Mucosa of rectum (tissue), 2 donors: ENCODE results near the gene ALK.

ENCODE experiments used
- H3K27ac ChIP-seq, 2 donors: one replicate each; pipeline ENCODE4 v1.7.0; 2013; ENCODE audit warnings: inconsistent platforms in 2 of 2, low read depth in 2 of 2, low read length in 2 of 2
- H3K27me3 ChIP-seq, 2 donors: one replicate each; pipeline ENCODE4 v1.7.0; 2013; ENCODE audit warnings: low read length in 2 of 2; ENCODE audit not compliant: control insufficient read depth in 2 of 2, insufficient read depth in 2 of 2
- H3K36me3 ChIP-seq, 2 donors: one replicate each; pipeline ENCODE4 v1.7.0; 2013; ENCODE audit warnings: low read length in 2 of 2; ENCODE audit not compliant: control insufficient read depth in 2 of 2, insufficient read depth in 2 of 2
- H3K4me1 ChIP-seq, 2 donors: one replicate each; pipeline ENCODE4 v1.7.0; 2013; ENCODE audit warnings: low read length in 2 of 2, mild to moderate bottlenecking in 1 of 2; ENCODE audit not compliant: control insufficient read depth in 2 of 2, insufficient read depth in 2 of 2
- H3K4me3 ChIP-seq, 2 donors: one replicate each; pipeline ENCODE4 v1.7.0; 2013; ENCODE audit warnings: low read length in 2 of 2
- H3K9ac ChIP-seq, 2 donors: one replicate each; pipeline ENCODE4 v1.7.0; 2013; ENCODE audit warnings: low read length in 2 of 2, low read depth in 1 of 2, mild to moderate bottlenecking in 1 of 2
- H3K9me3 ChIP-seq, 2 donors: one replicate each; pipeline ENCODE4 v1.7.0; 2013; ENCODE audit warnings: low read length in 2 of 2; ENCODE audit not compliant: control insufficient read depth in 2 of 2
- donor health status: healthy.
- donor health status: Normal muscosa, but diverticular disease.

The ALK gene

GRCh38 chr2:29193681-29194080, 727.7 kb downstream of the ALK start:
- H3K27me3 ChIP-seq: no peaks in the 10 kb centered on the region
- no peaks in the 10 kb centered on the region for H3K4me1 ChIP-seq
- no peak overlapping the region for H3K27ac ChIP-seq
- H3K9me3 ChIP-seq: no peaks in the 10 kb centered on the region
- H3K4me3 ChIP-seq: no peak overlapping the region
- no peak overlapping the region for H3K9ac ChIP-seq
- H3K36me3 ChIP-seq: no peaks in the 10 kb centered on the region

- Histone ChIP-seq H3K9ac (no peak overlapping the region), H3K27me3 (no peaks in the 10 kb centered on the region), H3K9me3 (no peaks in the 10 kb centered on the region), H3K27ac (no peak overlapping the region), H3K4me3 (no peak overlapping the region), H3K36me3 (no peaks in the 10 kb centered on the region), H3K4me1 (no peaks in the 10 kb centered on the region)
Measured at GRCh38 chr2:29193111-29193510, 728.3 kb downstream of the ALK start.

GRCh38 chr2:29192526-29192925, 728.9 kb downstream of the ALK start:
- Histone ChIP-seq H3K27ac (no peak overlapping the region), H3K9ac (no peak overlapping the region), H3K9me3 (no peaks in the 10 kb centered on the region), H3K4me1 (no peaks in the 10 kb centered on the region), H3K36me3 (no peaks in the 10 kb centered on the region), H3K4me3 (no peak overlapping the region), H3K27me3 (no peaks in the 10 kb centered on the region)

- Histone ChIP-seq H3K27ac (no peak overlapping the region), H3K4me1 (no peaks in the 10 kb centered on the region), H3K4me3 (no peak overlapping the region), H3K9me3 (no peaks in the 10 kb centered on the region), H3K27me3 (no peaks in the 10 kb centered on the region), H3K9ac (no peak overlapping the region), H3K36me3 (no peaks in the 10 kb centered on the region)
Measured at GRCh38 chr2:29191817-29192216, 729.6 kb downstream of the ALK start.

GRCh38 chr2:29189052-29189451, 732.3 kb downstream of the ALK start:
- no peaks in the 10 kb centered on the region for H3K9me3 ChIP-seq
- no peak overlapping the region for H3K9ac ChIP-seq
- no peaks in the 10 kb centered on the region for H3K36me3 ChIP-seq
- H3K27me3 ChIP-seq: no peaks in the 10 kb centered on the region
- H3K27ac ChIP-seq: no peak overlapping the region
- H3K4me3 ChIP-seq: no peak overlapping the region
- no peaks in the 10 kb centered on the region for H3K4me1 ChIP-seq

GRCh38 chr2:29187926-29188325, 733.5 kb downstream of the ALK start:
- no peaks in the 10 kb centered on the region for H3K4me1 ChIP-seq
- no peak overlapping the region for H3K27ac ChIP-seq
- no peaks in the 10 kb centered on the region for H3K9me3 ChIP-seq
- H3K27me3 ChIP-seq: no peaks in the 10 kb centered on the region
- H3K4me3 ChIP-seq: no peak overlapping the region
- H3K9ac ChIP-seq: no peak overlapping the region
- H3K36me3 ChIP-seq: no peaks in the 10 kb centered on the region

GRCh38 chr2:29186817-29187216, 734.6 kb downstream of the ALK start:
- H3K9ac ChIP-seq: no peak overlapping the region
- H3K27ac ChIP-seq: no peak overlapping the region
- no peak overlapping the region for H3K4me3 ChIP-seq
- H3K4me1 ChIP-seq: no peaks in the 10 kb centered on the region
- H3K9me3 ChIP-seq: no peaks in the 10 kb centered on the region
- no peaks in the 10 kb centered on the region for H3K36me3 ChIP-seq
- no peaks in the 10 kb centered on the region for H3K27me3 ChIP-seq

GRCh38 chr2:29184531-29184930, 736.9 kb downstream of the ALK start:
- no peak overlapping the region for H3K9ac ChIP-seq
- no peak overlapping the region for H3K4me3 ChIP-seq
- H3K36me3 ChIP-seq: no peaks in the 10 kb centered on the region
- no peaks in the 10 kb centered on the region for H3K27me3 ChIP-seq
- no peaks in the 10 kb centered on the region for H3K4me1 ChIP-seq
- no peaks in the 10 kb centered on the region for H3K9me3 ChIP-seq
- H3K27ac ChIP-seq: no peak overlapping the region

- Histone ChIP-seq H3K9me3 (no peaks in the 10 kb centered on the region), H3K27ac (no peak overlapping the region), H3K27me3 (no peaks in the 10 kb centered on the region), H3K4me3 (no peak overlapping the region), H3K36me3 (no peaks in the 10 kb centered on the region), H3K9ac (no peak overlapping the region), H3K4me1 (no peaks in the 10 kb centered on the region)
Measured at GRCh38 chr2:29182920-29183319, 738.5 kb downstream of the ALK start.

GRCh38 chr2:29182334-29182733, 739.1 kb downstream of the ALK start:
- no peak overlapping the region for H3K4me3 ChIP-seq
- no peak overlapping the region for H3K27ac ChIP-seq
- H3K9ac ChIP-seq: no peak overlapping the region

GRCh38 chr2:29175338-29175737, 746.0 kb downstream of the ALK start:
- Histone ChIP-seq H3K9me3 (no peaks in the 10 kb centered on the region), H3K36me3 (peaks cover 0 to 3% of the 10 kb centered on the region in 2 donors), H3K4me1 (no peaks in the 10 kb centered on the region), H3K27me3 (no peaks in the 10 kb centered on the region), H3K4me3 (no peak overlapping the region), H3K9ac (no peak overlapping the region), H3K27ac (no peak overlapping the region)

More at GRCh38 chr2:29182334-29182733, 739.1 kb downstream of the ALK start:
- Histone ChIP-seq H3K36me3 (no peaks in the 10 kb centered on the region), H3K27me3 (no peaks in the 10 kb centered on the region), H3K9me3 (no peaks in the 10 kb centered on the region), H3K4me1 (no peaks in the 10 kb centered on the region)
